DOHH2 (cell line): ENCODE results near the gene TOMM6.

Source experiments
- CTCF ChIP-seq: fragments of 200-600 bp; sonication (generic); IDR thresholded peaks from one replicate; pipeline ENCODE4 v1.5.1; 2014; ENCODE audit warnings: antibody characterized with exemption, mild to moderate bottlenecking, low read depth, low read length; ENCODE audit not compliant: poor library complexity, severe bottlenecking
- EZH2phosphoT487 ChIP-seq: fragments of 200-600 bp; sonication (generic); IDR thresholded peaks from 2 replicates; pipeline ENCODE4 v1.6.1; 2017; ENCODE audit warnings: borderline replicate concordance, mild to moderate bottlenecking, antibody characterized with exemption, low read length, moderate library complexity, mixed read lengths

- no peak for TF ChIP-seq CTCF
- TF ChIP-seq EZH2phosphoT487 = no peak
Measured at GRCh38 chr6:41791305-41791704, 3.8 kb downstream of the TOMM6 start.
